ENCODE measurements around the gene ZNF684.

- TF ChIP-seq SREBF2 (IDR thresholded peaks at IDR 0.05) (no peak), CTCF (IDR thresholded peaks at IDR 0.05) (no peak), RFX5 (IDR thresholded peaks at IDR 0.05) (no peak), SMC3 (IDR thresholded peaks at IDR 0.05) (no peak), RAD21 (conservative IDR thresholded peaks at IDR 0.05 in 1 of 2, IDR thresholded peaks at IDR 0.05 in 1 of 2) (no peak), NFE2L2 (conservative IDR thresholded peaks at IDR 0.05; ENCODE audit: low read length) (no peak), POLR2A (IDR thresholded peaks at IDR 0.05; ENCODE audit: low read length) (no peak), CEBPB (IDR thresholded peaks at IDR 0.05) (no peak), ATOH8 (CRISPR knock-in tag; IDR thresholded peaks at IDR 0.05; ENCODE audit: low read depth) (no peak), EP300 (IDR thresholded peaks at IDR 0.05) (no peak), NPAS2 (CRISPR knock-in tag; IDR thresholded peaks at IDR 0.05; ENCODE audit: borderline replicate concordance) (no peak), MAX (IDR thresholded peaks at IDR 0.05) (no peak)
Measured at GRCh38 chr1:40563266-40563665, 31.8 kb downstream of the ZNF684 start.
